Gastrocnemius medialis (tissue), 4 donors: Measurements from ENCODE around the gene SCTR.

Experiments
- POLR2A ChIP-seq, 2 donors: fragments of 450-650 bp; IDR thresholded peaks; one replicate each; pipeline ENCODE4 v1.6.1; 2017; ENCODE audit warnings: antibody characterized with exemption in 2 of 2, mild to moderate bottlenecking in 2 of 2, moderate library complexity in 2 of 2
- TF ChIP-seq, protein P1 (sequence below), 5 experiments: fragments of 450-650 bp in 3 of 5; fragments of 200-600 bp in 2 of 5; sonication (generic) in 2 of 5; IDR thresholded peaks in 4 of 5; conservative IDR thresholded peaks in 1 of 5; 1 replicate in 4 of 5; 2 replicates in 1 of 5; pipeline ENCODE4 v1.5.1; 2016 to 2019; ENCODE audit warnings: antibody characterized with exemption in 5 of 5, mild to moderate bottlenecking in 3 of 5, moderate library complexity in 3 of 5

DNA sequence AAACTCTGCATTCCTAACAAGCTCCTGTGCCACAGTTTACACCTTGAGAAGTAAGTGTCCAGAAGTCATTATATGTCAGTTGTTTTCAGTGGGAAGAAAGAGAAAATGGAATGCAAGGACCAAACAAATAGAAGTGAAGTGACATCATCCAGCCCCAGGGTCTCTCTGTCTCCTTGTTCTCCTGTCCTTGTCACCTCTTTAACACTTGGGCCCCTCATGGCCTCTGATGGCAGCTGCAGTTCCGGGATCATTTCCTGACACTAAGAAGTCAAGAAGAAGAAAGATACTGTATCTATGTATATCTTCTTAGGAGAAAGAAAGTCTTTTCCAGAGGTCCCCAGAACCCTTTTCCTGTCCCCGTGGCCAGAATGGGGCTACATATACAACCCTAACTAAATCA lies 17.2 kb upstream of the SCTR start:
- TF ChIP-seq, protein P1, sequence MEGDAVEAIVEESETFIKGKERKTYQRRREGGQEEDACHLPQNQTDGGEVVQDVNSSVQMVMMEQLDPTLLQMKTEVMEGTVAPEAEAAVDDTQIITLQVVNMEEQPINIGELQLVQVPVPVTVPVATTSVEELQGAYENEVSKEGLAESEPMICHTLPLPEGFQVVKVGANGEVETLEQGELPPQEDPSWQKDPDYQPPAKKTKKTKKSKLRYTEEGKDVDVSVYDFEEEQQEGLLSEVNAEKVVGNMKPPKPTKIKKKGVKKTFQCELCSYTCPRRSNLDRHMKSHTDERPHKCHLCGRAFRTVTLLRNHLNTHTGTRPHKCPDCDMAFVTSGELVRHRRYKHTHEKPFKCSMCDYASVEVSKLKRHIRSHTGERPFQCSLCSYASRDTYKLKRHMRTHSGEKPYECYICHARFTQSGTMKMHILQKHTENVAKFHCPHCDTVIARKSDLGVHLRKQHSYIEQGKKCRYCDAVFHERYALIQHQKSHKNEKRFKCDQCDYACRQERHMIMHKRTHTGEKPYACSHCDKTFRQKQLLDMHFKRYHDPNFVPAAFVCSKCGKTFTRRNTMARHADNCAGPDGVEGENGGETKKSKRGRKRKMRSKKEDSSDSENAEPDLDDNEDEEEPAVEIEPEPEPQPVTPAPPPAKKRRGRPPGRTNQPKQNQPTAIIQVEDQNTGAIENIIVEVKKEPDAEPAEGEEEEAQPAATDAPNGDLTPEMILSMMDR (IDR thresholded peaks at IDR 0.05 in 4 of 5, conservative IDR thresholded peaks at IDR 0.05 in 1 of 5), result no peak
- no peak for TF ChIP-seq POLR2A (IDR thresholded peaks at IDR 0.05)
